GM12864 (cell line): ENCODE data around the gene TIMP2.

Experiments
- DNase-seq: peaks from one replicate; pipeline ENCODE4 v3.0.0-alpha.2; 2011; ENCODE audit warnings: low read depth
- H3K4me3 ChIP-seq: 2 replicates; pipeline ENCODE4 v1.5.1; 2011; ENCODE audit warnings: mild to moderate bottlenecking, low read depth, low read length, control low read depth
- CTCF ChIP-seq: IDR thresholded peaks from 2 replicates; pipeline ENCODE4 v1.5.1; 2011; ENCODE audit warnings: low read depth, mild to moderate bottlenecking, moderate library complexity, low read length, control low read depth, inconsistent platforms; ENCODE audit errors: missing control alignments

The TIMP2 gene

GRCh38 chr17:78962345-78962983, 37.3 kb upstream of the TIMP2 start:
- no peak for DNase-seq
- no peak for TF ChIP-seq CTCF
- no peak overlapping the region for H3K4me3 ChIP-seq

GRCh38 chr17:78961571-78961970, 36.4 kb upstream of the TIMP2 start:
- H3K4me3 ChIP-seq: no peak overlapping the region
- DNase-seq: no peak
- no peak for TF ChIP-seq CTCF

DNA sequence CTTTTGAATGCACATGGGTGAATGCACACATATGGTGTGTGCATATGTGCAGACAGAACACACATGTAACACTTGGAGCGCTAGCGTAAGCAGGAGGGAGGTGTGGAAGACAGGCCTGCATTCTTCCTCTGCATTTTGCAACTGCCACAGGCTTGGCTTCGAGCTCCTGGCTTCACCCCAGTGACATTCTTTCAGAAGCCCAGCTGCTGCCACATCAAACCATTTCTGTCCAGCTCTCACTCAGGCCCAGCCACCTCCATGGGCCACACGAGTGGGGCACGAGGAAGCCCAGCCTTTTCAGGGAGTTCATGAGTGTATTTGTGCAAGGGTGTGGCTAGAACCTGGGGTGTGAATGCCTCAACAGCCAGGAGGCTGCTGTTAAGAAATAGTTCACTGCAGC, 35.7 kb upstream of the TIMP2 start:
- DNase-seq: no peak
- H3K4me3 ChIP-seq: no peak overlapping the region
- TF ChIP-seq CTCF: no peak

- TF ChIP-seq CTCF: no peak
- H3K4me3 ChIP-seq: no peak overlapping the region
- DNase-seq: no peak
Measured at GRCh38 chr17:78959803-78960202, 34.6 kb upstream of the TIMP2 start.

DNA sequence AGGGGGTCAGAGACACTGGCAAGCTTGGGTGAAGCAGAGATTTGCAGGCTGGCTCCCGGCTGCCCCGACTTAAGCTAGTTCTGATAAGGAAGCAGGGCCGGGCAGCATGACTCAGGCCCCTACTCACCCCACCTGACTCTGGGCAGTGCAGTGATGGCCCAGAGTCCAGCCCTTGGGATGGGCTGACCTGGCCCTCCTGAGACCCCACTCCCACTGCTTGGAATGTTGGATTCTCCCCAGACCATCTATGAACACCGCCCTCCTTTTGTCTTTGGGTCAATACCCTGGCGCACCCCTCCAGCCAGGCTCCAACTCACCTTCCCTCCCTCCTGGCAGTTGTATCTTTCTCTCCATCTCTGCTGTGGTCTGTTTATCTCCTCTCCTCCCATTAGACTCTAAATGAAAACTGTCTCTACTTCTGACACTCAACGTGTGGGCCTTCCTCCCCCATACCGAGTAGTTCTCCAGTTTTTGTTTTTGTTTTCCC, 33.5 kb upstream of the TIMP2 start:
- TF ChIP-seq CTCF: no peak
- H3K4me3 ChIP-seq: no peak overlapping the region
- no peak for DNase-seq

GRCh38 chr17:78957128-78957527, 31.9 kb upstream of the TIMP2 start:
- TF ChIP-seq CTCF: no peak
- no peak for DNase-seq
- H3K4me3 ChIP-seq: no peak overlapping the region

DNA sequence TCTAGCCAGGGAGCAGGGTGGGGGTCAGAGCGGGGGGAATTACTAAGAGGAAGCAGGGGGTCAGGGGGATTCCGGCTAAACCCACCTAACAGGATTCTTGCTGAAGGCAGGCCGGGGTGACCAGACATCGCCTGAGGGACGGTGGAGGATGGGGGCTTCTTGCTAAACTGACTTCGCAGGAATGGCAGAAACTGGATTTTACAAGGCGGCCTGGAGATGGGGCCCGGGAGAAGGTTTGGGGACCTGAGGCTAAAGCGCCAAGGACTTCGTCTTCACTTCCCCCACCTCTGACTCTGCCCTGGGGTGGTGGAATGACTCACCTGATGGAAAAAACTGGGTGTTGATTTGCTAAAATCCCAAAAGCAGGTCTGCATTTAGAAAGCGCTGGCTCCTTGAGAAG, 31.1 kb upstream of the TIMP2 start:
- no peak overlapping the region for H3K4me3 ChIP-seq
- no peak for TF ChIP-seq CTCF
- no peak for DNase-seq
